HuH-7.5 (cell line): ENCODE measurements around the gene MYLK3.

Experiments used
- DNase-seq: peaks from one replicate; pipeline ENCODE4 v3.0.0; 2011; ENCODE audit warnings: low spot score

Gene MYLK3

DNA sequence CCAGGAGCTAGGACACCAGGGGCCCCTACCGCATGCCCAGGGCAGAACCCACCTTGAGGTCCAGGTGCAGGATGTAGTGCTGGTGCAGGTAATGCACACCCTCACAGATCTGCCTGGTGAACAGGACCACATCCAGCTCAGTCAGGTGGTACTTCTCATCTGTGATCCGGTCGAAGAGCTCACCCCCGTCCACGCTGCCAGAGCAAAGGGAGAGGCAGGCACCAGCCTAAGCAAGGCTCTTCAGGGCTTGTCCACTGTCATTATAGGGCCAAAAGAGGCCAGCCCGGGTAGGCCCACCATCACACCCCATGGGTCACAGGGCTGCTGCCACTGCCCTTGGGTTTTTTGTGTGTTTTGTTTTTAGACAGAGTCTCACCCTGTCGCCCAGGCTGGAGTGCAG lies 21.0 kb downstream of the MYLK3 start:
- DNase-seq: no peak

DNA sequence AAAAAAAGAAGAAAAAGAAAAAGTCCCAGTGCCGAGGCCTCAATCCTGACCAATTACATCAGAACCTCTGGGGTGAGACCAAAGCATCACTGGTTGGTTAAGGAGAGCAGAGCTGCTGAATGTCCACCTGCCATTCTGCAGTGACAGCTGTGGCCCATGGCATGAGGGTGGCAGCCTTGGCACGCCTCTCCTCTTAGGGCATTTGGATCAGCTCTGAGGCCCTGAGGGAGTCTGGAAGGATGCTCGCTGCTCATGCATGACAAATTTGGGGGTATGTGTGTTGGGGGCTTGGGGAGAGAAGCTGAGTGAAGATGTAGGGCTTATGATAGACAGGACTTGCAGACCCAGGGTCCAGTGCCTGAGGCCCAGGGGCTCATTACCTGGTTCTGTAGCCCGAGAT lies 26.3 kb downstream of the MYLK3 start:
- DNase-seq: no peak

DNA sequence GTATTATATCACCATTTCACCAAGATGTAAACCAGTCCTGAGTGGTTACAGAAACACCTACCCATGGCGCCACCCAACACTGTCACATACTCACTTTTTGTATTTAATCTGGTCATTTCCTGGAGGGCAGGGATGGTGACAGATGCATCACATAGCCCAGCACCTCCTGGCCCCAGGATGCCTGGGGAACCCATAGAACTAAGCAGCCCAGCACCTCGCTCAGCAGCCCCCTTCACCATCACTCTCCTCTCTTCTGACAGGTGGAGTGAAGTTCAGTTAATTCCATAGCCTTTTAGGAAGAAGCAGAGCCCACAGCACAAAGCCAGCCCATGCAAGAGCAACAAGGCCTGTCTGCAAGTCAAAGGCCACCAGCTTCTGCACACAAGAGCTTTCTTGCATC lies 27.5 kb downstream of the MYLK3 start:
- DNase-seq: no peak

DNA sequence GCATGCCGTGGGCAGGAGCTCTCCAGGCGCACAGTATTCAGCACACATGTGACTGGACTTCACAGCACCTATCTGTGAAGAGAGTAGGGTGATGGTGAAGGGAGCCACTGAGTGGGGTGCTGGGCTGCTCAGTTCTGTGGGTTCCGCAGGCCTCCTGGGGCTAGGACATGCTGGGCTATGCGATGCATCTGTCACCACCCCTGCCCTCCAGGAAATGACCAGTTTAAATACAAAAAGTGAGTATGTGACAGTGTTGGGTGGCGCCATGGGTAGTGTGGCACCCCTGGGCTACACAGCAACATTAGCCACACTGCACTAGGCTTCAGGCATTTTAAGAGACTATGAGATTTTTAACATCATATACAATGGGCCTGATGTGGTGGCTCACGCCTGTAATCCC lies 28.6 kb downstream of the MYLK3 start:
- no peak for DNase-seq

DNA sequence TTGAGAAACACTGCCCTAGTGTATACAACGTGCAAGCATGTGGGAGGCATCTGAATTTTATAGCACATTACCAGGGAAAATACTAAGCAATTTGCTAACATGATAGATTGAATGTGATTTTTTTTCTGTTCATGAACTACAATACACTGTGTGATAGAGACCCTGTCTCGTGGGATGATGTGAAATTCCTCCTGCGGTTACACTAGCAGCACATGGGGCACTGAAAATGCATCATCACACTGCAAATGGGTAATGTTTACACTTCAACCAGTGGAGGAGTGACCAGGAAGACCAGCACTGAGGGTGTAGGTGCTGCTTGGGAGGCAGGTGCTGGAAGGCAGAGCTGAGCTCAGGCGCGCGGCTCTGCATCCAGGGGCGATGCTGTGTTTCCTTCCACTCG lies 29.9 kb downstream of the MYLK3 start:
- no peak for DNase-seq

DNA sequence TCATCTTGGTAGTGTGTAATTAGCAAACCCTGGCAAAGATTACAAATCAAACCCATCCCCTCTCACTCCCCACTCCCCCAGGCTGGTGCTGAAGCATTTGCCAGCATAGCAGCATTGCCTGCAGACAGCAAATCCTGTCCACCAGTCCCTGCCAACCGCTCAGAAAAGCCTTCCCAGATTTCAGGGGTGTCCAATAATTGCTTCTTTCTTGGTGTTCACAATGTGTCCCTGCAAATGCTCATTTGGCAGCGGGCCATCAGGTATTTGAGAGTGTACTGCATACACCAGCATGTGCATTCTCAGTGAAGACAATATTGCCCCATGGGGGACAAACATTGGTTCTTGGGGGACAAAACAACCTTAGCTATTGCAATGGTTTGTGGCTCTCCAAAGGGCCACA lies 30.5 kb downstream of the MYLK3 start:
- no peak for DNase-seq

DNA sequence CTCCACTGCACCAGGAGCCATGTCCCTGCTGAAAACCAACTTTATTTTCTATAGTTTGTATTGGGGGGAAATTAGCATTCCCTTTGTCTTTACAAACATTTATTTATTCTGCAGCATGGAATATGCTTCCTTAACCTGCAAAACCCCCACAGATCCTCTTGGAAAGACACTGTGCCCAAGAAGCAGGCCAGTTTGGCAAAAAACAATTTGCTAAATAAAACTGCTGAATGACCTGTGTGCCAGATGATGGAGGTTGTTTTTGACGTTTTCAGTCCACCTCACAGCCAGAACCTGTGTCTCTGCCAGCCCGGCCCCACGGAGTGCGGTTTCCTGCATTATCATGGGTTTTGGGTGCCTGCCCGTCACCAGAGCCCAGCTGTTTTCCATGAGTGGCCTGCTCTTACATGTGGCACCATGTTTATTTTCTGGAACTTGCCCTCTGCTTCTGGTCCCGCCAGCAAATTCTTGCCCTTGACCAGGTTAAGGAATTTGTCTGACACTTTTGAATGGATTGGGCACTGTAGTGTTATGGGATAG lies 32.3 kb downstream of the MYLK3 start:
- no peak for DNase-seq

DNA sequence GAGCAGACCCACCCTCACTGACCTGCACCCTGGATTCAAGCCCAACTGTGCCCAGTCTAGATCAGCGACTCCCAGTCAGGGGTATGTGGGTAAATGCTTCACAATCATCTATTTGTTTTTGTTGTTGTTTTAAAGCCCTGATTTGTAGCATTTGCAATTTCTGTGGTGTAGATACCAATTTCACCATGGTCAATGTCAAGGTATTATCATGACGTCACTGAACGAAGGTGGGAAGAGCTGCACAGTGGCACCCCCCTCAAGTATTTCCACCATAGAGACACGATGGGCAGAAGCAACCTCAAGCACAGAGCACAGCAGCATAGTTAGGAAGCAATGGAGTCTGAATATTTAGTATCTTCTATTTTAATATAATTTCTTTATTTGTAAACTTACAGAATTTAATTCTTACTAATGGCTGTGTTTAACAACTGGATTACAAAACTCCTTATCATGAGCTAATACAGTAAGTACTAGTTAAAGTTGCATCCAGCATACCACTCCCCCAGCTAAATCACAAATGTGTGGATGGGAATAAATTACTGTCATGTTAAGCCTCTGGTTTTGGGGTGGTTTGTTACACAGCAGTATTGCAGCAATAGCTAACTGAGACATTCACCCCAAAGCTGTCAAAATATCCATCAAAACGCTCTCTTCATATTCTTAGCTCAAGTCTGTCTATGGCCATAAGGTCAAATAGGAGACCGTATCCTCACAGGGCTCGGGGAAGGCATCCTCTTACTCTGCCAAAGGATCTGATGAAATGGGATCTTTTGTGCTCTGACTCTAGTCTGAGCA lies 33.1 kb downstream of the MYLK3 start:
- DNase-seq: no peak

DNA sequence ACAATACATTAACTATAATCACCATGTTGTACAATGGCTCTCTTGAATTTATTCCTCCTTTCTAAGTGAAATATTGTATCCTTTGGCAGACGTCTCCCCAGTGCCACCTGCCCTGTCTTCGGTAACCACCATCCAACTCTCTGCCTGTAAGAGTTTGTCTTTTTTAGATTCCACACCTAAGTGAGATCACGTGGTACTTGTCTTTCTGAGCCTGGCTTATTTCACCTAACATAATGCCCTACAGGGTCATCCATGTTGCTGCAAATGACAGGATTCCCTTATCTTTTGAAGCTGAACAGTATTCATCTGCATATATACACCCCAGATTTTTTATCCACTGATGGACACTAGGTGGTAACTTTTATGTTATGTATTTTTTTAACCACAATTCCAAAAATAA lies 34.5 kb downstream of the MYLK3 start:
- no peak for DNase-seq

DNA sequence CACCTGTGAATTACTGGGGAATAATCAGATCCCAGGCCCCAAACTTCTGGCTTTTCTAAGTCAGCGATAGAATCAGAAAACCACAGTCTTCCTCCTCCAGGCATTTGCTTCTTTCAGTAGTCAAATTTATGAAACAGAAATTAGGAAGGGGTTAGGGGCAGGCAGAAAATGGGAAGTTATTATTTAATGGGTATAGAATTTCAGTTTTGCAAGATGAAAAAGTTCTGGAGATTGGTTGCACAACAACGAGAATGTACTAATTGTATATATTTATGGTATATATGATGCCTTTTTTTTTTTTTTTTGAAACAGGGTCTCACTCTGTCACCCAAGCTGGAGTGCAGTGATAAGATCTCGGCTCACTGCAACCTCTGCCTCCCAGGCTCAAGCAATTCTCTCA lies 35.2 kb downstream of the MYLK3 start:
- no peak for DNase-seq

DNA sequence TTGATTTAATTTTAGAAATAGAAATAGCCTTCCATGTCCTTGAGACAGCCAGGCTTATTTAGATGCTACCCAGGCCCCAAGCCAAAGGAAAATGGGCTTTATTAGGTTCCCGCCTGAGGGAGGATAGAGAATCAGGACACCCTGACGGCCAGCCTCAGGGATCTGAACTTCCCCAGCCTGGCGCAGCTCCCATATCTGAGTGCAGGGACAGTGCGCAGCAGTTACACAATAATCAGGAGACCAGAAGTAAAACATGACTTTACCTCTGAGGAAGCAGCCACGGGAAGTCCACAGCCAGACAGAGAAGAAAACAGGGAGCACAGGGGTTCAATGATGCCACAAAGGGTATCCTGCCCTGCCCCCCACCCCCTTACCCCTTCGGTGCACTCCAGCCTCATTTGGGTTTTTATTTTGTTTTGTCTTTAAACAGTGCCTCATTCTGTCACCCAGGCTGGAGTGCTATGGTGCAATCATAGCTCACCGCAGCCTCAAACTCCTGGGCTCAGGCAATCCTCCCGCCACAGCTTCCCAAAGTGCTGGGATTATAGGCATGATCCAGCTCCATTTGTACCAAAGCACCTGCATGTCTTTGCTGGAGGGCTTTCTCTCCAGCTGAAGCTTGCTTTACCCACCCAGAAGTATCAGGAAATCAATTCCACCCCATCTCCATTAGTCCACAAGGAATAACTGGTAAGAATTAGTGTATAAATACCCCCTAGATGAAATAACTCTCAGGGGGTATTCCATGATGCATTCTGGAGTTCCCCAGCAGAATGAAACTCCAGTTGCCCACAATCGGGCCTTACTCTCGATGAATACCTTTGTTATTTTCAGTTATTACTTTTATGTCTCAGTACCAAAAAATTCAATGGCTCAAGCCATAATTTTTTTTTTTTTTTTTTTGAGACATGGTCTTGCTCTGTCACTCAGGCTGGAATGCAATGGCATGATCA lies 36.8 kb downstream of the MYLK3 start:
- DNase-seq: no peak

DNA sequence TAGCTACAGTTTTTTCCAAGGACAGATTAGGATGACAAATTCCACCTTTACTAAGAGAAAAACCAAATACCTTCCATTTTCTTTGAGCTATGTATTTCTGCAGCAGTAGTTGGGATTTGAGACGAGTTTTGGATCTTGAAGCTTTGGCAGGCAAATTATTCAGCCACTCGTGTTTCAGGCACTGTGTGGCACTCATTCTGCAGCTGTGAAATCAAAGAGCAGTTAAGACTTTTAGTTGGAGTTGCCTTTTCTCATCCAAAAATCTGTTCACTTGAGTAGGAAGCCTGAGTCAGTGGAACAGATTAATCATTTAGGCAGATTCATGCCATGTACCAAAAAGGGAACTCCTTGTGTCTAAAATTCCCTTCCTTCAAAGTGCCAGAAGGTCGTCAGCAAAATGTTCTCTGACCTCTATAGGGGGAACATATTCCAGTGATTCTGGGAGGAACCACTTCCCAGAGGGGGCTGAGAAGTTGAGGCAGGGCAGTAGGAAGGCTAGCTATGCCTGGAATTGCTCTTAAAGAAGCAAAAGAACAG lies 38.6 kb downstream of the MYLK3 start:
- DNase-seq: no peak

DNA sequence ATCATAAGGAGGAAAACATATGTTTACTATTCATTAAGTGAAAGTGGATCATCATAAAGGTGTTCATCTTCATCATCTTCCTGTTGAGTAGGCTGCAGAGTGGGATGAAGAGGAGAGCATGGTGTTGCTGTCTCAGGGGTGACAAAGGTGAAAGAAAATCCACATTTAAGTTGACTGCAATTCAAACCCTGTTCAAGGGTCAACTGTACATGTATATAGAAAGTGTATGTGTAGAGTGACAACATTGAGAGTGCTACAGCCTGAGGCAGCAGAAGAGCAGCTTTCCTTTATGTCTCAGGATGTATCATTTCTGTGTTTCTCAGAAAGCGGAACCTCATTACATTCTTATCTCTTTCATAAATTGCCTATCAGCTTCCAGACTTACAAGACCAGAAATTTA lies 41.5 kb downstream of the MYLK3 start:
- DNase-seq: no peak

DNA sequence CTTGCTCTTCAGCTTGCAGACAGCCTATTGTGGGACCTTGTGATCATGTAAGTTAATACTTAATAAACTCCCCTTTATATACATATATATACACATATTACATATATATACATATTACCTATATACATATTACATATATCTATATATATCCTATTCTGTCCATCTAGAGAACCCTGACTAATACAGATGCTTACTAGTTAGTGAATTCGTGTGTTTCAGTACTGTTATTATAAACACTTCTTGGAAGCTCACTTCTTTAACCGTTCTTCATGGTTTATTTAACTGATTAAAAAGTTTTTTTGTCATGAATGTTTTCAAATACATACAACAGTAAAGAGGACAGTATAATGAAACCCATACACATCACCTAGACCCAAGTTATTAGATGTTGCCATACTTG lies 46.1 kb downstream of the MYLK3 start:
- no peak for DNase-seq

DNA sequence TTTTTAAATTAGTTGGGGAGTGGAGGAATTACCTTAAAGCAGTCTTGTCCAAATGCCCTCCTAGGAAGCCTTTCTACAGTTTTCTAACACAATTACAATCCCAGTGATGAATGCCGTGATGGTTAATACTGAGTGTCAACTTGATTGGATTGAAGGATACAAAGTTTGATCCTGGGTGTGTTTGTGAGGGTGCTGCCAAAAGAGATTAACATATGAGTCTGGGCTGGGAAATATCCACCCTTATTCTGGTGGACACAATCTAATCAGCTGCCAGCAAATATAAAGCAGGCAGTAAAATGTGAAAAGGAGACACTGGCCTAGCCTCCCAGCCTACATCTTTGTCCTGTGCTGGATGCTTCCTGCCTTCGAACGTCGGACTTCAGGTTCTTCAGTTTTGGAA lies 46.5 kb downstream of the MYLK3 start:
- DNase-seq: no peak

DNA sequence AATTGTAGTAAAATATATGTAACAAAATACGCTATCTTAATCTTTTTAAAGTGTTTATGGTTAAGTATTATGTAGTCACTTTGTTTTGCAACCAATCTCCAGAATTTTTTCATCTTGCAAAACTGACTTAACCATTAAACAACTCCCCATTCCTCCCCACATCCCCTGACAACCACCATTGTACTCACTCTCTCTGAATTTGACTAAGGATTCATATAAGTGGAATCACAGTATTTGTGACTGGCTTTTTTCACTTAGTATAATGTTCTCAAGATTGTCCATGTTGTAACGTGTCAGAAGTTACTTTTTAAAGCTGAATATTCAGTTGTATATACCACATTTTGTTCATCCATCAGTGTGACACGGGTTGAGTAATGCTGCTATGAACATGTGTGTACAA lies 48.1 kb downstream of the MYLK3 start:
- no peak for DNase-seq

DNA sequence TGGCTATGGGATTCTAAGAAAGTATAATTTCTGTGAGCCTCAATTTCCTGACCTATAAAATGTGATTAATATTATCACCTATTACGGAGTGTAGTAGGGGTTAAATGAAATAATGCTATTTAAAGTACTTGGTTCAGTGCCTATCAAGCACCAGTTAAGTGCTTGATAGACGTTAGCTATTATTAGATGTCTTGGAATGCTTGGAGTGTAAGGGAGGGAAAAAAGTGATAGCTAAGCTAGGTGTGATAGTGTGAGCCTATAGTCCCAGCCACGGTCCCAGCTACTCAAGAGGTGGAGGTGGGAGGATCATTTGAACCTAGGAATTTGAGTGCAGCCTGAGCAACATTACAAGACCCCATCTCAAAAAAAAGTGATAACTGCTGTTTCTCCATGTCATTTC lies 51.2 kb downstream of the MYLK3 start:
- no peak for DNase-seq

DNA sequence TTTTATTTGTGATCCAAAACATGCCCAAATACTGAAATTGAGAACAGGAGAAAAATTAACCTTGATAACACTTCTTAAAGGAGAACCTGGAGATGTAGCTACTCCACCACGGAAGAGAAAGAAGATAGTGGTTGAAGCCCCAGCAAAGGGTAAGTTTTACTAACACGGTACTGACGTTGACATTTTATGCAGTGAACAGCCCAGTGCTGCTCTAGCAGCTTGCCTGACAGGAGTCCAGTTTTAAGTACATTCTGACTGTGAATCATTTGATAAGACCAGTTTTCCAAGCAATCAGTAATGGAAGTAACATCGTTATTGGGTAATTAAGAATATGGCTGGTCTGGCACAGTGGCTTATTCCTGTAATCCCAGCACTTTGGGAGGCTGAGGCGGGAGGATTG lies 52.2 kb downstream of the MYLK3 start:
- DNase-seq: no peak

DNA sequence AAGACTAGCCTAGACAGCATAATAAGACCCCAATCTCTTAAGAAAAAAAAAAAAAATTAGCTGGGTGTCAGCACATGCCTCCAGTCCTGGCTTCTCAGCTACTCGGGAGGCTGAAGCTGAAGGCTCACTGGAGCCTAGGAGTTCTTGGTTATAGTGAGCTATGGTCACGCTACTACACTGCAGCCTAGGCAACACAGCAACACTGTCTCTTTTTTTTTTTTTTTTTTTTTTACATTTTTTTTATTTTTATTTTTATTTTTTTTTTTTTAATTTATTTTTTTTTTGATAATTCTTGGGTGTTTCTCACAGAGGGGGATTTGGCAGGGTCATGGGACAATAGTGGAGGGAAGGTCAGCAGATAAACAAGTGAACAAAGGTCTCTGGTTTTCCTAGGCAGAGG lies 54.5 kb downstream of the MYLK3 start:
- DNase-seq: no peak

DNA sequence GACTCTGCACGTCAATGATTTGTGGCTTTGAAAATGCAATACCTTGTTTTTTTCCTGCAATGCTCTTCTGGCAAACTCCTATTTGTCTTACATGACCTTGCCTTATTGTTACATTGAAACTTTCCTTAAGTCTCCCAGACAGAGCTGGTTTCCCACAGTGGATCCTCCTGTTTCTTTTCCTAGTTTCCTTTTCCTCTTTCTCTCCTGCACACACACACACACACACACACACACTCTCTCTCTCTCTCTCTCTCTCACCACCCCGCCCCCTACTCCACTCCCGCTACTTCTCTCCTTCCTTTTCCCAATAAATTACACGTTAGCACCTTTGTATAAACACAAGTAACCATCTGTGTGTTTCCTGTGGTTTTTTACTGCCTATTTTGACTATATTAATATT lies 56.4 kb downstream of the MYLK3 start:
- no peak for DNase-seq

DNA sequence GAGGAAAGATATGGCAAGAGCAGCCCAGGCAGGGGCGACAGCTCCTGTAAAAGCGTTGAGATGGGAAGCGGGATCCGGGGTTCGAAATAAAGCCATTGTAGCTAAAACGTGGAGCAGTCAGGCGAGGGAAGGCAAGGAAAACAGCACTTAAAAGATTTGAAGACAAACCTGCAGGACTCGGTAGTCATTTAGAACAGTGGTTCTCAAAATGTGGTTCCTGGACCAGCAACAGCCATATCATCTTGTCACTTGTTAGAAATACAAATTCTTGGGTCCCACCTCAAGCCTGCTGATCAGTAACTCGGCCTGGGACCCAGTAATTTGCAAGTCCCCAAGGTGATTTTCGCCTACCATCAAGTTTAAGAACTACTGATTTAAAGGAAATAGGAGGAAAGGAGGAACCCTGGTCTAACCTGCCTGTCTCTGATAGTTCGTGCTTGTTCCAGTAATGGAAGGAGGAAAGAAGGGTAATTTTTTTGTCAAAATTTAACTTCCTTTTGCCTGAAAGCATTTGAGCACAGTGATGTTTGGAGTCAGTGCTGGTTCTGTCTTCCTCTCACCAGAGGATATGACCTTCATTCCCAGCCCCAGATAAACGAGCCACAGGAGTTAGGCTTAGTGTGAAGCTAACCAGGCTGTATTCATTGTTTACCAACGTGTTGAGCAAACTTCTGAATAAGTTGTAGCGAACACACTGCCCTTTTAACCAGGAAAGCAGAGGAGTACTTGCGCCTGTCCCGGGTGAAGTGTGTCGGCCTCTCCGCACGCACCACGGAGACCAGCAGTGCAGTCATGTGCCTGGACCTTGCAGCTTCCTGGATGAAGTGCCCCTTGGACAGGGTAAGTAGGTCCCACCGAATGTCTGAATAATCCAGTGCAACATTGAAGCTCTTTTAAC lies 57.6 kb downstream of the MYLK3 start:
- peak; percentile 15 for DNase-seq
